ENCODE measurements around the gene HMX2. TPM values are rescaled to one million over a fixed set of nuclear protein-coding genes. Genes with fewer than 3 reads are reported as not detected.

The HMX2 gene, protein sequence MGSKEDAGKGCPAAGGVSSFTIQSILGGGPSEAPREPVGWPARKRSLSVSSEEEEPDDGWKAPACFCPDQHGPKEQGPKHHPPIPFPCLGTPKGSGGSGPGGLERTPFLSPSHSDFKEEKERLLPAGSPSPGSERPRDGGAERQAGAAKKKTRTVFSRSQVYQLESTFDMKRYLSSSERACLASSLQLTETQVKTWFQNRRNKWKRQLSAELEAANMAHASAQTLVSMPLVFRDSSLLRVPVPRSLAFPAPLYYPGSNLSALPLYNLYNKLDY
- not detected in 2 replicates for total RNA-seq

DNA sequence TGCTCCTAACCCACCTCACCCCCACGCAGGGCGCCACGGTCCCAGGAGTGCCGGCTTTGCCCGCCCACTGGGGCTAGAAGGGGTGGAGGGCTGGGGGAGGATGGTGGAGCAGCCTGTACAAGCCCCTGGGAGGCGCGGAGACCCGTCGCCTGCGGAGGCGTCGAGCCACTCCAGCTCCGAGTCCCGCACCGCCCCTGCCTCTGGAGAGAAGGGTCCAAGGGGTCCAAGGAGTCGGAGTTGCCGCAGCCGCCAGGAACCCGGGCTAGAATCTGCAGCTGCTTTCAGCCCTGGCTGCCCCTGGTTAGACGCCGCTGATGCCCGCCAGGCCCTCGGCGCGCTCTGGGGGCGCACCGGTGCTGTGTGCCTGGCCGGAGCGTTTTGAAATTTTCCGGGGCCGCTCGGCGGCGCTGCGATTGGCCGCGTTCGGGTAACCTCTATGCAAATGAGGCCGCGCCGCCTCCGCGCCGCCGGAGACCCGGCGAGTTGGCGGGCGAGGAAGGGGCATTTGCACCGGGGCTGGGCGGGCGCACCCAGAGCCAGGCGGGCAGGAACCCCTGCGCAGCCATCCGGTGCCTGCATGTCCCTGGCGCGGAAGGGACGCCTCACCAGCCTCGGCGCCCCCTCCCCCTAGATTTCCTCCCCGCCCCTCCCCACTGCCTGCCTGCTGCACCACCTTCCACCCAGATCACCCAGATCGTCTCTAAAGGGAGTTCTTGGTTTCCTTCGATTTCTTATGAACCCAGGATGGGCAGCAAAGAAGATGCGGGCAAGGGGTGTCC lies at the start of gene HMX2:
Gene HMX2, plus strand, starts transcription at position 502 of the 779 bp plus-strand sequence. Its CDS starts 243 bp downstream, at position 745.

DNA sequence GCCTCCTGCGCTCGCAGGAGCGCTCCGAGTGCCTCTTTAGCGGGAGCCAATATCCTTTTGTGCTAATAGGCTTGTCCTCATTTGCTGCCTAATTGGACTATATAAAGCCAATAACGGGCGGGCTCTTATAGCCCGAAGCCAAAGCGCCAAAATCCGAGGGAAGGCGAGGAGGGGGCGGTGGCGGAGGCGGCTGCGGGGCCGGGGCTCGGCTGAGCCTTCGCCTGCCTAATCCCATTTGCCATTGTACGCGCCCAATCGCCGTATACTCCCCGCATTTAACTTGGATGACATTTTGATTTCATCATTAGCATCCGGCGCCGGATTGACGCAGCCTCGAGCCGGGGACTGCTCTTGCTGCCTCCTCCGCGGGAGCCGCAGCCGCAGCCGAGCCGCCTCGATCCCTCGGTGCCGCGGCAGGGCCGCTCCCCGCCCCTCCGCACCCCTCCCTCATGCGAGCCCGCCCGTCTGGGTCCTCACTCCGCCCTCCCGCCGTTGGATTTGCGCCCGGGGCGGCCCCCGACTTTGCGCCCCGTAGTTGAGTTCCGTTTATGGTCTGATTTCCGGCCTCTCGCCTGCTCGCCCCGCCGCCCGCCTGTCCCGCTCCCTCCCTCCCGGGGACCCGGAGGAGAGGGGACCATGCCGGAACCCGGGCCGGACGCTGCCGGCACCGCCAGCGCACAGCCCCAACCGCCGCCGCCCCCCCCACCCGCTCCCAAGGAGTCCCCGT lies 12.4 kb upstream of the HMX2 start, which contains the start of gene HMX3:
Gene HMX3, plus strand, starts transcription at position 556 of the 727 bp plus-strand sequence. Its CDS starts 81 bp downstream, at position 637.

DNA sequence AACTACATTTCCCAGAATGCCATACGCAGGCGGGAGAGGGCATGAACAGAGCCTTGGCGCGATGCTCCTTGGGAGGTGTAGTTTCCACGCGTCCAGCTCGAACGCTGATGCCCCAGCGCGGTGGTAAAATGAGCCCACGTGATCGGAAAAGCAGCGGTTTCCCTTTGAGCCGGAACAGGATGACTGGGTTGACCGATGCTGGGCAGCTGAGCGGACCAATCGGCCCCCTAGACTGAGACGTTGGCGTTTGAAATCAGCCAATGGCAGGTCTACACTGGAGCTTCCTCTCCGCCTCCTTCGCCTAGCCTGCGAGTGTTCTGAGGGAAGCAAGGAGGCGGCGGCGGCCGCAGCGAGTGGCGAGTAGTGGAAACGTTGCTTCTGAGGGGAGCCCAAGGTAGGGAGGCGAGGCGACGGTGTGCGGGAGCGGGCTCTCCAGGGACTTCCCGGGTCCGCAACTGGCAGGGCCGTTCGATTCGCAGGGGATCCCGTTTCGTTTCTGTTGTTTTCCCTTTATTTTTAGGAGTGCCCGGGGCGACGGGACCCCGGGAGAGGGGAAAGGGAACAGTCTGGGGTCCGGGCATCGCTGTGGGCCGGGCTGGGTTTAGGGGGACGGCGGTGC lies 6.3 kb downstream of the HMX2 start, which contains the start of gene BUB3:
Gene BUB3, plus strand, starts transcription at position 311 of the 619 bp plus-strand sequence. CDS start 516 bp downstream, outside the sequence.

Other genes starting within 250 kb of the HMX2 start
- gene FAM24A, start 237.5 kb upstream of the HMX2 start, total RNA-seq: not detected in 2 replicates
- gene C10orf88, start 193.9 kb upstream of the HMX2 start, total RNA-seq: 9.5 and 10.6 TPM in 2 replicates
- 4.1 and 5.1 TPM in 2 replicates for gene PSTK, start 167.7 kb upstream of the HMX2 start, total RNA-seq
- 7.8 and 9.0 TPM in 2 replicates for gene IKZF5, start 139.3 kb upstream of the HMX2 start, total RNA-seq
- gene ACADSB, start 139.1 kb upstream of the HMX2 start, total RNA-seq: 11.8 and 13.7 TPM in 2 replicates
- 0.11 TPM in 1 of 2 replicates, not detected in the other for gene HMX3, start 12.2 kb upstream of the HMX2 start, total RNA-seq
- gene BUB3, start 6.3 kb downstream of the HMX2 start, total RNA-seq: 112 and 130 TPM in 2 replicates